NCI-H345 treated with DMSO at 0.1 percent for 48 hours (cell line): ENCODE measurements around the gene SSC5D.
A peak's percentile ranks its signal among the peaks of the same experiment; 100 is the strongest.

ENCODE experiments used
- DNase-seq: peaks from one replicate; lab custom pipeline; 2025; ENCODE audit not compliant: unreplicated experiment; lab: John Stamatoyannopoulos, UW

SSC5D gene

DNA sequence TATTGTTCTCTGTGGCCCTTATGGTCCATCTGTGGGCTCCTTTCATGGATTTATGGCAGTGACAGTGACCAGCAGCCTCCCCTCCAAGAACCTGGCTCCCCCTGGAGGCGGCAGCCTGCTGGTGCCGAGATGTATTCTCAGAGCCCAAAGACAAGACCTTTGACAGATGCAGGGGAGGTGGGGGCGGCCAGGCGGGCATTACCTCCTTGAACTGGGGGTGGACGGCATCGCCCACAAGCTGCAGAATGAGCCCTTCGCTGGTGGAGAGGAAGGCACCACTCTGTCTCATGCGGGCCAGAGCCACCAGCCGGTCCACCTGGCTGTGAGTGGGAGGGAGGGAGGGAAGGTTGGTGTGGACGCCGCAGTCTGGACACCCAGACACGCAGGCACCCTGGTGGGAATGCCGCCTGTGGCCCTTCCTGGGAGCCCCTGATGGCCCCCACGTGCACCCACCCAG is 33.4 kb upstream of the SSC5D start:
- no peak for DNase-seq

DNA sequence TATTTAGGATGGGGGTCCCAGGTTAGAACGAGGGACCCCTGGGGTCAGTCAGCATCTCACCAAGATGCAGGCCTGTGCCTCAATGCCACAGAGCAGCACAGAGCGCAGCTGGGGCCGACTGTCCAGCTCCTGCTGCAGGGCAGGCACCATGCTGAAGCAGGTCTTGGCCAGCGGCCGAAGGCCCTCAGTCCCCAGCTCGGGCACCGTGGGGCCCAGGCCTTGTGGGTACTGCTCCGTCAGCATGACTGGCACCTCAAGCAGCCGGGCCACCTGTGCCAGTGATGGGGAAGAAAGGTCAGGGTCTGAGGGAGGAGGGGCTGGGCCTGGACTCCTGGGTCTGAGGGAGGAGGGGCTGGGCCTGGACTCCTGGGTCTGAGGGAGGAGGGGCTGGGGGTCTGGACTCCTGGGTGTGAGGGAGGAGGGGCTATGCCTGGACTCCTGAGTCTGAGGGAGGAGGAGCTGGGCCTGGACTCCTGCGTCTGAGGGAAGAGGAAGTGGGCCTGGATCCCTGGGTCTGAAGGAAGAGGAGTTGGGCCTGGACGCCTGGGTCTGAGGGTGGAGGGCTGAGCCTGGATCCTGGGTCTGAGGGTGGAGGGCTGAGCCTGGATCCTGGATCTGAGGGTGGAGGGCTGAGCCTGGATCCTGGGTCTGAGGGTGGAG is 32.5 kb upstream of the SSC5D start:
- DNase-seq: no peak

DNA sequence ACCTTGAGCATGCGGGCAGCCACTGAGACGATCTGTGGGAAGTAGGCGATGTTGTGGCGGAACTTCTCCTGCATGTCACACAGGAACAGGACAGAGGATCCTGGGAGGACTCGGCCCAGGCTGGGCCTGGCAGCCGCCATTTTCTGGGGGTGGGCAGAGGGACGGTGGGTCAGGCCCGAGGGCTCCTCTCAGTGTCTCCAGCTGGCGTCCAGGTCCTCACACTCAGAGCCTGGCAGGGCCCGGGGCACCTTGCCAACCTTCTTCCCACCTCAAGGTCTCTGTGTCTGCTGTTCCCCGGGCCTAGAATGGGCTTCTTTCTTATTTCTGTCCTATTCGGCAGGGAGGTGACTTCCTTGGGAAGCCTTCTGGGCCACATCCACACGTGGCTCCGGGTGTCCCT is 31.9 kb upstream of the SSC5D start:
- DNase-seq: no peak

DNA sequence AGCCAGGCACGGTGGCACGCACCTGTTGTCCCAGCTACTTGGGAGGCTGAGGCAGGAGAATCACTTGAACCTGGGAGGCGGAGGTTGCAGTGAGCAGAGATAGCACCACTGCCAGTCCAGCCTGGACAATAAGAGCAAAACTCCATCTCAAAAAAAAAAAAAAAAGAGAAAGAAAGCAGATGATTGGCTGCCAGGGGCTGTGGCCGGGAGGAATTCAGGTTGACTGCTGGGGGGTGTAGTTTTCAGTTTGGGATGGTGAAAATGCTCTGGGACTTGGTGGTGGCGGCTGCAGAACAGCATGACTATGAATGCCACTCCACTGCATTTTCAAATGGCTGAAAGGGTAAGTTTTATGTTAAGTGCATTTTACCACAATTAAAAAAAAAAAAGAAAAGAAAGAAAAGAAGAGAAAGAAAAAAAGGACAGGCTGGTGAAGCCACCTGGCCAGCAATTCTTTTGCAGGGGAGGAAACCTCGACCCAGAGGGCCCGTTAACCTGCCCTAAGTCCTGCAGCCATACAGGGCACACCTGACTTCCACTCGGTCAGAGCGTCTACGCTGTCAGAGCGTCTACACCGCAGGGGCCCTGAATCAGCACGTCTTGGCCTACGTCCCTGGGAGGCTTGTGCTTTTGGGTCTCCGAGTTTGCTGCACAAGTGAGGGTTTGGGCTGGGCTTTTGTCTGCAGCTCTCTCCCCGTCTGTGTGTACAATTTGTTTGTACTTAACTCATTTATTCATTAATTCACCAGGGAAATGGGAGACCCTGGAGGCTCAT is 30.4 kb upstream of the SSC5D start:
- no peak for DNase-seq

DNA sequence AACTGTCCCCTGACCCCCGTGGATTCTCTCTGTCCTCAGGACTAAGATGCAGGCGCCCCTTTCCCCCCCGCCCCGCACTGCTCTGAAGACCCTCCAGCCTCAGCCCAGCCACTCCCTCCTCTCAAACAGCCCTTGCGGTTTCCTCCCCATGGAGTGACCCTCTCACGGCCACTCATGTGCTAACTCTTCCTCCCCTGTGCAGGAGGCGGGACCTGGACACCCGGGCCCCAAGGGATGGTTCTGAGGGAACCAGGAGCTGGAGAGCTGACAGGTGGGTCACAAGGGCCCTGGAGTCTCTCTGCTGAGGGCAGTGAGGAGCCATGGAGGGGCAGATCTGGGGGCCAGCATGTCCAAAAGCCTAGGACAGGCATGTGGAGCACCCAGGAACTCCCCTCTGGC is 28.7 kb upstream of the SSC5D start:
- DNase-seq: no peak

DNA sequence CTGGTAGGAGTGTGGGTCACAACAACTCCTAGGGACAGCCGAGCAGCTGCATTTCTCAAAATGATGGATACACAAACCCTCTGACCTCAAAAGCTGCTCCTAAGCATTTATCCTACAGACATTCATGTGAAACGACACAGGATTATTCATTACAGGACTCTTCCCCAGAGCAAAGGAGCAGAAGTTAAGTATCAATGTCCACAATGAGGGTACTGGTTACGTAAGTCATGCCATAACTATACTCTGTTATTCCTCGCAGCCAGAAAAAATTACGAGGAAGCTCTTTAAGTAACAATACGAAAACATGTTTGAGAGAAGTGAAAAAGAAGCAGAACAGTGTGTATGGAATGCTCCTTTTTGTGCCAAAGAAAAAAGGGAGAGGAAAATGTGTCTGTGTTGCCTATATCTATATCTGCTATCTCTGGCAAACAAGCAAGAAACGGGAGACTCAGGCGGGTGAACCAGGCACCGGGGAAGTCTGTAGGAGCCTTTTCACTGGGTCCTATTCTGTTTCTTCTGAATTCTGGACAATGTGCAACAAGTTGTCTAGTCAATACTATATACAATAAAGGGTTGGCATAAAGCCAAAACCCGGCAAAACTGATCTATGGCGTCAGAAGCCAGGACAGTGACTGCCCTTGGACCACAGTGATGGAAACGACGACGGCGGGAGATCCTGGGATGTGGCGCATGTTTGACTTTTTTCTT is 28.1 kb upstream of the SSC5D start:
- DNase-seq: no peak

DNA sequence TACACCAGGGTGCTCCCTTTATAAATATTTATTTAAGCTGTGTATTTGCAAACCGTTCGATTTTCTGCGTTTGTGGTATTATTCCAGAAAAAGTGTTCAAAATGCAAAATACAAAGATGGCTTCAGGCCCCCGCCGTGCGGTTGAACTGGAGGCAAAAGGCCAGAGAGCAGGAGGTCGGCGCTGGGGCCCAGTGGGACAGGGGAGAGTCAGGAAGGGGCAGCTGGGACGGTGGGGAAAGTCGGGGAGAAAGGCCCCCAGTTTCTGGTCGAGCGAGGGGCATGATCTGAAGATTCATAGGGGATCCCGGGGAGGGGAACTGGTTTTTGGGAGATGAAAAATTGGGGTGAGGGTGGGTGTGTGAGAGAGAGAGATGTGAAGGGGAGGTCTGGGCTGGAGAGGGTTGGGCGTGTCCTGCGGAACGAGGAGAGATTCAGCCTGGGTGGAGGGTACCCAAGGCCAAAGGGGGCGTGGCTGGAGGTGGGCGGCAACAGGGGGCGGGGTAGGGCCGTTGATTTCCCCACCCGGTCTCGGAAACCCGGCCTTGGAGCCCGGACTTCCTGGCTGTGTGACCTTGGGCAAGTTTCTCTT is 27.5 kb upstream of the SSC5D start:
- no peak for DNase-seq

DNA sequence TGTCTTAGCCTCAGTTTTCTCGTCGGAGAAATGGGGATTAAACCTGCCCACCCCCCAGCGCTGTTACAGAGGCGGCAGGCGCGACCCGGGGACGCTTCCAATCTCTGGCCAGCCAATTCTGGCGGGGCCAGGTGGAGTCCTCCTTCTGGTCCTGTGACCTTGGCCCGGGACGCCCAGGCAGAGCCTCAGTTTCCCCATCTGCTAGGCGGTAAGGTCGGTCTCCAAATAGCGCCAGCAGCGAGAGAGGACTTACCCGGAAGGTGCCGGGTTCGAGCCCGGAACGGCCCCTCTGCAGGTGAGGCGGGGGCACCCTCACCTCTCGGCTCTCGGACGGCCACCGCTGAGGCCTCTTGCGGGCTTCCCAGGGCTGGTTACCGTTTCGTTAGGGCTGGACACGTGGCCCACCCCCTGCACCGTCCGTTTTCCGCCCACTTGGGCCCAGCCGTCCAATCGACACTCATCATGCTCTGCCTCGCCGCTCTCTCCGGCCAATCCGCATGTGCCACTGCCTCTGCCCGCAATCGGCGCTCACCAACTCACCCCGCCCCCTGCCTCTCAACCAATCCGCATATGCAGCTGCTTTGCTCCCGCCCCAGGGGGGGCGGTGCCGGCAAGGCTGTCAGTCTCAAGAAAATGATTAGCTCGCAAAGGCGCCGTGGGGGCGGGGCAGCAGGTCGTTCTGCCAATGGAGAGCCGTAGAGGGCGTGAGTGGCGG is 26.8 kb upstream of the SSC5D start, which contains the start of gene ISOC2:
ISOC2 (minus strand) TSS at position 384 of the 715 bp plus-strand sequence. CDS start 5,156 bp downstream, outside the sequence.
- peak; percentile 93 for DNase-seq

DNA sequence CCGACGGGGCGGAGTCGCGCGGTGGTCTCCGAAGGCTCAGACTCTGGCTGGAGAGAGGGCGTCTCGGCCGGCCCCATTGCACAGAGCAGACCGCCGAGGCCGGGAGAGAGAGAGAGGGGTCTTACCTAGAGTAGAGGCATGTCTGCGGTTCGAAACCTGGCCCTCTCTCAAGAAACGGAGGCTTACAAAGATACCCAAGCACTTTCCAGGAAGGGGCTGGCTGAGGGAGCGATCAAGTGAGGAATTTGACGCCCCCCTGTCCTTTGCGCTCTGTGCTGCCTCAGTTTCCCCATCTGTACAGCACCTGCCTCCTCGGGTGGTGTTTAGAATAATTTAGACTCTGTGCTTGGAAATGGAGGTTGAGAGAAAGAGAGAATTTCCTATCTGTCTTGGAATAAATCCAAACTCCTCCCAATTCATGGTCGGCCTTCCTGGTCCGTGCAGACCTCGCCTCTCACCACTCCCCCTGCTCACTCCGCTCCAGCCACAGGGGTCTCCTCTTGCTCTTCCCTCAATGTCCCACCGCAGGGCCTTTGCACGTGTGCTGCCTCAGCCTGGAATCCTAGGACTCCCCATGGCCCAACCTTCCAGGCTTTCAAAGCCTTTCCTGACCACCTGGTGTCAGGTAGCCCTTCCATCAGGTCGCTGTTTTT is 26.1 kb upstream of the SSC5D start:
- no peak for DNase-seq

DNA sequence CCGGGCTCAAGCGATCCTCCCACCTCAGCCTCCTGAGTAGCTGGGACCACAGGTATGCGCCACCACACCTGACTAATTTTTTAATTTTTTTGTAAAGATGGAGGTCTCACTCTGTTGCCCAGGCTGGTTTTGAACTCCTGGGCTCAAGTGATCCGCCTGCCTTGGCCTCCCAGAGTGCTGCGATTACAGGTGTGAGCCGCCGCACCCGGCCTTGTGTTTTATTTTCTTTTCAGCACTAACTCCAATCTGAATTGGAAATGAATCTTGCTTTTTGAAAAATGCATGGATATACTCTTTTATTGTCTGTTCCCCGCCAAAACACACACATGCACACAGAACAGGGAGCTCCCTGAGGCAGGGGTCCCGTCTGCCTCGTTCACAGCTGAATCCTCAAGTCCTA is 25.5 kb upstream of the SSC5D start:
- DNase-seq: no peak

DNA sequence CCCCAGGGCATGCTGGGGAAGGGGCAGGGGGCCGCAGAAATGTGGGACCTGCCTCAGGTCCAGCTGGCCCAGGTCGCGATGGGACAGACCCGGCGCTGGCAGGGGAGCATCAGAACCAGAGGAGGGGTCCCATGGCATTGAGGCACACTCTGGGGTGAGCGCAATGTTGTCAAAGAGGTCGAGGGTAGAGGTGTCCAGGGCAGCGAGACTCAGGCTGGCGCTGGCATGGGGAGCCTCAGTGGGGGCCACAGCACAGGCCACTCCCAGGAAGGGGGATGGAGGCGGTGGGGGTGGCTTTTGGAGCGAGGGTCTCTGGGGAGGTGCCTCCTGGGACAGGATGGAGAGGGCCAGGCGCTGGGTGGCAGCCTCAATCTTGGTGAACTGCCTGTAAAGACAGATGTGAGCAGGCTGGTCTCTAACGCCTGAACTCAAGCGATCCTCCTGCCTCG is 24.6 kb upstream of the SSC5D start:
- no peak for DNase-seq

DNA sequence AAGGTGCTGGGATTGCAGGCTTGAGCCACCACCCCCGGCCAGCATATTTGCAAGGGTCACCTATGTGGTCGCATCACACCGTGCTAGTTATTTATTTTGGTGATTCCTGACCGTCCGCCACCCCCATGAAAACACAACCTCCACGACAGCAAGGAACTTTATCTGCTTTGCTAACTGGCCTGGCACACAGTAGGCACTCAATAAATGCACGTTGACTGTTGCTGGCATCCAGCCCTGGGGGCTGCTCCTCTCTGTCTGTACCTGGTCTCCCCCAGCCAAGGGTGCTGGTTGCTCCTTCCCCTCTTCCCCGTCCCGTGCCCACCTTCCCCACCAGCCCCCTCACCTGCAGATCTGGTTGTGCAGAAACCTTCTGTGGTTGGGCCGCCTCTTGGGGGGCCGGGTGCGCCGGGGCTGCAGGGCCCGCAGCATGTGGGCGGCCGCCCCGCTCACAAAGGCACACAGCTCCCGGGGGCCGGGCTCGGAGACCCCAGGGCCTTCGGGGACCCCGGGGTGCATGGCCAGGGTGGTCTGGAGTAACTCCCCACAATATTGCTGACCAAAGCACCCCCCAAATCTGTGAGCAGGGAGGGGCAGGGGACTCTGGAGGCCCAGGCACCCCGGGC is 24.1 kb upstream of the SSC5D start:
- DNase-seq: no peak

DNA sequence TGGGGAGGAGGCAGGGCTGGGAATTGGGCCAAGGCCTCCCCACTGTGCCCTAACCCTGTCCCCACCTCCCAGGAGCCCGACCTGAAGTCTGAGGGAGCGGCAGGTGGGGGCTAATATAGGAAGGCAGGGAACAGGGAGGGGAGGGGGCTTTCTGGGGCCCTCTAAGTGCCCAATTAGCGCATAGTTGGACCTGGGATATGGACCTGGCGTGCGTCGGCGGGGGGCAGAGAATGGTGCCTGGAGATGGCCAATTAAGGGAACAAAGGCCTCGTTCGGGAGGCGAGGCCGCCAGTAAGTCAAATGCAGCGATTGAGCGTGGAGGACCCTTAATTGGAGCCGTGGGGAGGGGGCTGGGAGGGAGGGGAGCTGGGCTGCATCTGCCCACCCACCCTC is 23.6 kb upstream of the SSC5D start, which contains the start of gene C19orf85:
C19orf85 (minus strand) TSS at position 90 of the 393 bp plus-strand sequence. CDS start 197 bp downstream, outside the sequence.
- no peak for DNase-seq

DNA sequence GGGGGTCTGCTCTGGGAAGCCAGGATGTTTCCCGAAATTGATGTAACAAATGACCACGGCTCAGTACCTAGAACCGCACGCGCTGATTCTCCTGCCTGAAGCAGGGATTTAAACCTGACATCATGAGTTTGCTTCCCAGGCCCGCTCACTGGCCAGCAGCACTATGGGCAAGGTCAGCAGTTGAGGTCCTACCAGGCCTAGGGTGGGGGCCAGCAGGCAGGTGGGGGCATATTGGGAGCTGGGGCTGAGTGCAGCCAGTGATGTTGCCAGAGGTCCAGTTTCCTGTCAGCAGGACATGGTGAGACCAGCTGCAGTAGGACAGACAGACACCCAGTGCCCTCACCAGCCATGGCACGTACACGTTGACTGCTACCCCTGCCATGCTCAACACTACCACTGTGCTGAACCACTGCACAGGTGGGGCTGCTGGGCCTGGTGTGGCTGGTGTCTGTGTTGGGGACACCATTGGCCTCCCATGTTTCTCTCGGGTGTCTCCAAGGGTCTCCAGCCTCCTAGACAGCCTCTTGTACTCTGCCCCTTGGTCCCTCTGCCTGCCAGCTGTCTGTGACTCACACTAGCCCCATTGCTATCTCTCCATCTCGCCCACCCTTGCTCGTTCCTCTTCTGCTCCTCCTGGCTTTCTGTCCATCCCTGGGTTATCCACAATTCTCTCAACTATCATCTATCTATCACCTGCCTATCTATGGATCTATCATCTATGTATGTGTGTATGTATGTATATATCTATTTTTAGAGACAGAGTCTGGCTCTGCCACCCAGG is 22.6 kb upstream of the SSC5D start:
- DNase-seq: no peak

DNA sequence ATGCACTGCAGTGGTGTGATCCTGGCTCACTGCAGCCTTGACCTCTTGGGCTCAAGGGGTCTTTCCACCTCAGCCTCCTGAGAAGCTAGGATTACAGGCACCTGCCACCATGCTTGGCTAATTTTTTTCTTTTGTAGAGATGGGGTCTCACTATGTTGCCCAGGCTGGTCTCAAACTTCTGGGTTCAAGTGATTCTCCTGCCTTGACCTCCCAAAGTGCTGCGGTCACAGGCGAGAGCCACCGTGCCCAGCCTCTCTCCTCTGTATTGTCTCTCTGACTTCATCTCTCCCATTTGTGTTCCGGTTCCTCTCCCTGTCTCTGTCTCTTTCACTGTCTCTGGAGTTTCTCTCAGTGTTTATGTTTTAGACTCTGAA is 22.0 kb upstream of the SSC5D start:
- no peak for DNase-seq

DNA sequence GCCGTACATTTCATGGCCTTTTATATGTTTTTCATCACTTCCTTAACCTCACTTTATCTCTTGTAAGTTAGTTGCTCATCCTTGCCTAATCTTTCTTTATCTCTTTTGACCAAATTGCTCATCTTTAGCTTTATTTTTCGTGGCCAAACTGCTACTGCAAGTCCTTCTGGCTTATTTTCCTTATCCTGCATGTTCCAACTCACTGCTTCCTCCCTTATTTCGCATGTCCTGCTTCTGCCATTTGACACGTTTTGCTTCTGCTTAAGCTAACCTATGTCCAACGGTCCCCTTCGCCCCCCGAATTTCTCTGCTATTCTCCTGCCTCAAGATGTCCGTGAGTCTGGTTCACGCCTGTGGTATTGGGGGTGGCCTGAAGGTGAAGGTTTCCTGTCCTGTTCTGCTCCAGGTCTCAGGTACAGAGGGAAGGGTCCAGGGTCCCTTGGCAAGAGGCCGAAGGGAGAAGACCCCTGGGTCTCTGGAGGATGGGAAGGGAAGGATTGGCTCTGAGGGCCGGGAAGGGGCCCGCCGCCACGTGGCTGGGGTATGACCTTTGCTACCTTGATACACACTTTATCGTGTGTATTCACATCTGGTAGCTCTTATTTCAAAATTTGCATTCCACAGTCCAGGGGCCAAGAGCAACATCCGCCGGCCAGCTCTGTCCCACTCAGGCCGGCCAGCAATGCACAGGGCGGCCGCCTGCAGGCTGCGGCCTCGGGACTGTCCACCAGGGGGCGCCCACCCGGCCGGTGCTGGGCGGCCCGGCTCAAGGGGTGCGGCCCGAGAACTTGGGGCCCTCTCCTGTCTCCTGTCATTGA is 20.8 kb upstream of the SSC5D start:
- DNase-seq: no peak

DNA sequence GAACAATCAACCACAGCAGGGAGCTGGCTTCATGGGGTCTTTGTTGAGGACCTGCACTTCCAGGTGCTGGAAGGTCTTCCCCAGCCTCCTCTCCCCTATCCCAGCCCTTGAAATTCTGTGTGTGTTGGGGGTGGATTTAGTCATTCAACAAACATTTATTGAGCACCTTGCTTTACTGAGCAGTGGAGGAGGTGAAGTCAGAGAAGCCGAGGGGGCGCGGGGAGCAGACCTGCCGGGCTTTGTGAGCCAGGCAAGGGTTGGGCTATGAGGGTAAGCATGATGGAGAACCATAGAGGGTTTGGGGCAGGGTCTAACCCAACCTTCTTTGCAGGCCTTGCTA is 20.2 kb upstream of the SSC5D start:
- no peak for DNase-seq

DNA sequence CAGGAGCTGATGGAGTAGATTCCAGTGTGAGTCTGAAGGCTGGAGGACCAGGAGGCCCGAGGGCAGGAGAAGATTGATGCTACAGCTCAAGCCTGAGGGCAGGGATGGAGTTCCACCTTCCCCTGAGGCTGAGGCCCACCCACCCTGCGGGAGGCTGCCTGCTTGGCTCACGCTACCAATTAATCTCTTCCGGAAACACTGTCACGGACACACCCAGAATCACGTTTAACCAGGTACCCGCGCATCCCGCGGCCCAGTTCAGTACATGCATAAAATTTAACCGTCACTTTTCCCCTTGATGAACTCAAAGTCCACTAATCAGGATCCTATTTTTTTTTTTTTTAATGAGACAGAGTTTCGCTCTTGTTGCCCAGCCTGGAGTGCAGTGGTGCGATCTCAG is 17.0 kb upstream of the SSC5D start:
- DNase-seq: no peak
